H4 (cell line): Measurements from ENCODE around the gene SMYD3. TPM values are rescaled to one million over a fixed set of nuclear protein-coding genes. Genes with fewer than 3 reads are reported as not detected.
"Not testable (repeated sequence)": the region's sequence is repeated elsewhere in the genome, so short reads cannot be mapped to it uniquely, and the experiment has no call there.

Experiments used
- DNase-seq: peaks from one replicate; pipeline ENCODE4 v3.0.0-alpha.2; 2015; ENCODE audit warnings: low spot score
- total RNA-seq: library from RNA; depleted of rRNA; stranded (reverse); fragments of >200 nt; shearing (Covaris generic); gene quantifications from 2 replicates; pipeline ENCODE4 v1.2.3, GENCODE V29; 2014; rRNA removed

The SMYD3 gene
- total RNA-seq, 1 experiment from 2014 or later = 47.4 TPM

GRCh38 chr1:245718123-245718522, 789.0 kb downstream of the SMYD3 start:
- no peak for DNase-seq

- DNase-seq = no peak
Measured at GRCh38 chr1:245717611-245718010, 789.5 kb downstream of the SMYD3 start.

GRCh38 chr1:245716561-245716960, 790.5 kb downstream of the SMYD3 start:
- DNase-seq = no peak

GRCh38 chr1:245715970-245716369, 791.1 kb downstream of the SMYD3 start:
- peak; percentile 63 for DNase-seq

- DNase-seq = no peak
Measured at GRCh38 chr1:245715291-245715701, 791.8 kb downstream of the SMYD3 start.

DNA sequence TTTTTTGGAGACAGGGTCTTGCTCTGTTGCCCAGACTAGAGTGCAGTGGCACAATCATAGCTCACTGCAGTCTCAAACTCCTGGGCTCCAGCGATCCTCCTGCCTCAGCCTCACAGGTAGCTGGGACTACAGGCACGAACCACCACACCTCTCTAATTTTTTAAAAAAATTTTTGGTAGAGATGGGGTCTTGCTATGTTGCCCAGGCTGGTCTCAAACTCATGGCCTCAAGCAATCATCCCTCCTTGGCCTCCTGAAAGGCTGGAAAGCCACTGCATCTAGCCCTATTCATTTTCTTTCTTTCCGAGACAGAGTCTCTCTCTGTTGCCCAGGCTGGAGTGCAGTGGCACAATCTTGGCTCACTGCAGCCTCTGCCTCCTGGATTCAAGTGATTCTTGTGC, 793.1 kb downstream of the SMYD3 start:
- not testable (repeated sequence) for DNase-seq

- no peak for DNase-seq
Measured at GRCh38 chr1:245710961-245711903, 795.8 kb downstream of the SMYD3 start.

GRCh38 chr1:245707941-245708340, 799.1 kb downstream of the SMYD3 start:
- no peak for DNase-seq

- DNase-seq = peak; percentile 48
Measured at GRCh38 chr1:245704765-245705164, 802.3 kb downstream of the SMYD3 start.

DNA sequence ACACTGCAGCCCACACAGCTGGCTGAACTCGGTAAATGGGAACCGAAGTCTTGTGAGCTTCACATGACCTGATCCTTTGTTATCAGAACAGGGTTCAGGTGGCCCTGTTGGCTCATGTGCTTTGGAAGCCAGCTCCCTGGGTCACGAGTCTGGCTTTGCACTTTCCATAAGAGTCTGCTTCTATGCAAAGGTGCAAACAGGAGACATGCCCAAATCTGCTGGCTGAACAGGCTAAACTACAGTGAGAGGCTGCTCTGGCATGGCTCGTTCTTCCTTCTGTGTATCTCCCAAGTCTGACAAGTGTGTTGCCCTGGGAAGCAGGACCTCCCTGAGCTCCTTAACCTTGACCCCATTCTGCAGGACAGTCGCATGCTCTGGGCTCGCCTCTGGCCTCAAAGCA, 802.7 kb downstream of the SMYD3 start:
- DNase-seq = no peak

DNA sequence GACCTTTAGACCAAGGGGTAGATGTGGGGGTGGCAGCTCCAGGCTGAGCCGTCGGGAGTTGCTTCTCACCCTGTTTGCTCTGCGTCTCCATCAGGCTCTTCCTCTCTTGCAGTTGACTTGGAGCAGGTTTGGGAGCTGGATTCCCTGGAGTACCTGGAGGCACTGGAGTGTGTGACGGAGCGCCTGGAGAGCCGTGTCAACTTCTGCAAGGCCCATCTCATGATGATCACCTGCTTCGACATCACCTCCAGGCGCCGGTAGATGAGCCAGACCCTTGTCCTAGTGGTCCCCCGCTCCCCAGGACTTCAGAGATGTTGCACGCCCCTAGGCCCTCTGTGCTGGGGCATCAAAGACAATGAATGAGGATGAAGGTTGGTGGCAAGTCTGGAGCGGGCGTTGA, 804.7 kb downstream of the SMYD3 start:
- DNase-seq = no peak

GRCh38 chr1:245701631-245702030, 805.4 kb downstream of the SMYD3 start:
- no peak for DNase-seq

- DNase-seq = no peak
Measured at GRCh38 chr1:245700631-245701030, 806.4 kb downstream of the SMYD3 start.

Other genes with a start within 250 kb of the SMYD3 start
- 23.2 and 26.3 TPM in 2 replicates for gene TFB2M, start 59.0 kb upstream of the SMYD3 start, total RNA-seq
- gene CNST, start 59.2 kb upstream of the SMYD3 start, total RNA-seq = 8.6 and 10.2 TPM in 2 replicates
- gene SCCPDH, start 217.1 kb upstream of the SMYD3 start, total RNA-seq = 34.7 and 36.1 TPM in 2 replicates